Measurements from ENCODE around the gene TBC1D7. TPM values are rescaled to one million over a fixed set of nuclear protein-coding genes. Genes with fewer than 3 reads are reported as not detected.

The TBC1D7 gene
- total and polyA plus RNA-seq, 10 of the 15 experiments (the other 5 are each of a cell fraction or from before 2014, with no cell fraction given): 20.1 to 65.9 (median 31.3) TPM

DNA sequence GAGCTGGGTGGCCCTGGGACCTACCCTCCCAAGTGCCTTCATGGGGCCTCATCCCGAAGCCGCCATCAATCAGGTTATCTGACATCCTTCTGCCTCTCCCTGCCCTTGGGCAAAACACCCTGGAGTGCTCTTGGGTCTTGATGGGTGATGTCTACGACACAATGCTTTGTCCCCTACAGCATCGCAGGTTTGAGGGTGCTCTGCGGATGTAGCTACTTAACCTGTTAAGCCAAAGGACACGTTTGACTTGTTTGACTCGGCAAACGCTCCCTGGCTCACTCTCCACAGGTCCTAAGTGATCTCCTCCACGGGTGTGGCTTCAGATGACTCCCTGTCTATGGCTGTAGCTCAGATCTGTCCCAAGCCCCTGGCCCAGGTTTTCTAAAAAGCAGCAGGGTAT is 35.6 kb downstream of the TBC1D7 start:
- H3K4me3 ChIP-seq: no peak overlapping the region
- no peaks in the 10 kb centered on the region; the same call in 1 of the 3 replicates for H3K9me3 ChIP-seq (replicated peaks; ENCODE audit: control insufficient read depth, insufficient read depth, low read length)
- H3K27me3 ChIP-seq (replicated peaks in 1 of 2; ENCODE audit: control insufficient read depth in 2 of 2, insufficient read depth in 2 of 2, low read length in 1 of 2): no peaks in the 10 kb centered on the region
- no peak overlapping the region for H3K9ac ChIP-seq (ENCODE audit: control insufficient read depth, insufficient read depth, low read length)
- intact Hi-C loops (cut with micrococcal nuclease; ENCODE audit: unreplicated experiment) (no loop called here), in situ Hi-C loops (cut with MboI) (no loop called here)
- SMC1A ChIA-PET (ENCODE audit: uncharacterized antibody, unreplicated experiment): interaction anchor here (0.6 to 1.4 kb wide), 3 partner anchors 18 to 98 kb away, joined by 3 read pairs; no protein-coding TSS in a partner anchor
- RAD21 ChIA-PET (ENCODE audit: unreplicated experiment): interaction anchor here (0.5 to 1.3 kb wide), 6 partner anchors 11 to 98 kb away, joined by 3 to 7 read pairs (median 3); no protein-coding TSS in a partner anchor
- H3K4me1 ChIP-seq (ENCODE audit: control insufficient read depth, insufficient read depth, low read length): no peaks in the 10 kb centered on the region; the same call in 1 of the 2 replicates
- BruUV-seq (replicated peaks): no TSS peak
- H3K4me2 ChIP-seq (ENCODE audit: control insufficient read depth, insufficient read depth): no peak overlapping the region
- no peak for TF ChIP-seq NFXL1 (IDR thresholded peaks at IDR 0.05; ENCODE audit: borderline replicate concordance)
- TF ChIP-seq, protein P1, sequence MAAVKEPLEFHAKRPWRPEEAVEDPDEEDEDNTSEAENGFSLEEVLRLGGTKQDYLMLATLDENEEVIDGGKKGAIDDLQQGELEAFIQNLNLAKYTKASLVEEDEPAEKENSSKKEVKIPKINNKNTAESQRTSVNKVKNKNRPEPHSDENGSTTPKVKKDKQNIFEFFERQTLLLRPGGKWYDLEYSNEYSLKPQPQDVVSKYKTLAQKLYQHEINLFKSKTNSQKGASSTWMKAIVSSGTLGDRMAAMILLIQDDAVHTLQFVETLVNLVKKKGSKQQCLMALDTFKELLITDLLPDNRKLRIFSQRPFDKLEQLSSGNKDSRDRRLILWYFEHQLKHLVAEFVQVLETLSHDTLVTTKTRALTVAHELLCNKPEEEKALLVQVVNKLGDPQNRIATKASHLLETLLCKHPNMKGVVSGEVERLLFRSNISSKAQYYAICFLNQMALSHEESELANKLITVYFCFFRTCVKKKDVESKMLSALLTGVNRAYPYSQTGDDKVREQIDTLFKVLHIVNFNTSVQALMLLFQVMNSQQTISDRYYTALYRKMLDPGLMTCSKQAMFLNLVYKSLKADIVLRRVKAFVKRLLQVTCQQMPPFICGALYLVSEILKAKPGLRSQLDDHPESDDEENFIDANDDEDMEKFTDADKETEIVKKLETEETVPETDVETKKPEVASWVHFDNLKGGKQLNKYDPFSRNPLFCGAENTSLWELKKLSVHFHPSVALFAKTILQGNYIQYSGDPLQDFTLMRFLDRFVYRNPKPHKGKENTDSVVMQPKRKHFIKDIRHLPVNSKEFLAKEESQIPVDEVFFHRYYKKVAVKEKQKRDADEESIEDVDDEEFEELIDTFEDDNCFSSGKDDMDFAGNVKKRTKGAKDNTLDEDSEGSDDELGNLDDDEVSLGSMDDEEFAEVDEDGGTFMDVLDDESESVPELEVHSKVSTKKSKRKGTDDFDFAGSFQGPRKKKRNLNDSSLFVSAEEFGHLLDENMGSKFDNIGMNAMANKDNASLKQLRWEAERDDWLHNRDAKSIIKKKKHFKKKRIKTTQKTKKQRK (IDR thresholded peaks at IDR 0.05; ENCODE audit: low read depth, low read length): no peak
- H2AFZ ChIP-seq (ENCODE audit: control insufficient read depth, low read depth, low read length): no peak overlapping the region
- CTCF ChIA-PET: interaction anchor here (1.6 to 1.8 kb wide), 3 partner anchors 14 to 98 kb away, joined by 3 to 4 read pairs (median 3); no protein-coding TSS in a partner anchor
- 98% methylated on average over 9 of the region's 9 CpGs for WGBS (ENCODE audit: insufficient coverage, insufficient replicate concordance, low lambda C conversion rate, missing lambda C conversion rate)
- FAIRE-seq: no peak
- ATAC-seq: no peak
- no peak overlapping the region for H3K27ac ChIP-seq (ENCODE audit: control insufficient read depth, insufficient read depth)
- H4K20me1 ChIP-seq (ENCODE audit: control insufficient read depth, insufficient read depth): no peaks in the 10 kb centered on the region
- no peak for DNase-seq (ENCODE audit: low read depth, low spot score)
- POLR2A ChIA-PET: interaction anchor here (0.6 kb wide), 2 partner anchors 36 to 513 kb away, joined by 3 to 5 read pairs; partner anchors contain the start of gene TBC1D7
- peaks cover 14 to 17% of the 10 kb centered on the region in 2 experiments for H3K36me3 ChIP-seq (ENCODE audit: control insufficient read depth in 2 of 2, insufficient read depth in 2 of 2, low read length in 1 of 2)
- no peaks in the 10 kb centered on the region for H3K79me2 ChIP-seq (ENCODE audit: control insufficient read depth, insufficient read depth, low read length)

Data from GM12878 (cell line).